H1 (cell line): Measurements from ENCODE around the gene AKAP12. TPM values are rescaled to one million over a fixed set of nuclear protein-coding genes. Genes with fewer than 3 reads are reported as not detected.

ENCODE experiments used
- MAFK ChIP-seq: IDR thresholded peaks from 2 replicates; pipeline ENCODE4 v1.6.1; 2012; ENCODE audit warnings: low read depth, mild to moderate bottlenecking, improper control_type of control experiment, low read length
- TAF7 ChIP-seq: optimal IDR thresholded peaks from 2 replicates; pipeline ENCODE3; 2011; ENCODE audit warnings: low read depth, mild to moderate bottlenecking, inconsistent platforms, low read length, moderate library complexity, borderline replicate concordance
- polyA plus RNA-seq, 7 experiments: library from polyadenylated mRNA; depleted of rRNA in 3 of 7; stranded (reverse) in 5 of 7; unstranded in 2 of 7; fragments of >200 nt in 5 of 7; fragments of 200-250 nt in 2 of 7; gene quantifications; 1 replicate in 5 of 7; 2 replicates in 1 of 7; 4 replicates in 1 of 7; pipeline versions ENCODE4 v1.2.1 to v1.2.3, GENCODE V29; 2011 to 2013; ENCODE audit warnings: missing spikeins in 2 of 7, mixed read lengths in 2 of 7
- total RNA-seq: library from RNA; stranded (reverse); fragmentation: NEBNext Ultra II Directional; extraction: Animal tissue kit (Norgen Biotek cat#: 25700); gene quantifications from 2 replicates; pipeline ENCODE4 v1.2.1, GENCODE V29; 2021

The AKAP12 gene
- total and polyA plus RNA-seq, 2 of the 8 experiments (the other 6 are each of a cell fraction or from before 2014, with no cell fraction given): 14.6 to 79.2 TPM

GRCh38 chr6:151224076-151224475 lies 15.7 kb upstream of the AKAP12 start (continued):
- no peak for TF ChIP-seq MAFK
- TF ChIP-seq TAF7: no peak
- TF ChIP-seq, all 59 proteins: peak for 0
